ENCODE results near the gene ART1.

The ART1 gene

DNA sequence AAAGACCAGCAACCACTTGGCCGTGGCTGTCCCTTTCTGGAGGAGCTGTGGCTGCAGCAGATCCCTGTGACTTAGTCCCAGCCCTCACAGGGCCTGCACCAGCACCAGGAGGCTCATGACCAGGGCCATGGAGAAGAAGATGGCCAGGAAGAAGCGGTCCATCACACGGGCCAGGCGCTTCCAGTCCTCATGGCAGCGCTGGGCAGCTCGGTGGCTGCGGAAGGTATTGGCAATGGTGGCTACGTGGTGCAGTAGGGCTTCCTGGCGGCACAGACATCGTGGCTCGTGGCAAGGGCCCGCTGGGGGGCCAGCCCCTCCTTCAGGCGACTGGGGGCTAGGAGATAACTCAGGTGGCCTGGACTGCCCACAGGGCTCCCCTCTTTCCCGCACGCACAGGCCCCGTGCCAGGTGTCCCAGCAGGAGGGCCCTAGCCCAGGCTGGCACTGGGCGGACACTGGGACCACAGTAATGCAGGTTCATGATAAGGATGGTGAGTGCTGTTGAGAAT, 21.1 kb downstream of the ART1 start:
- DNase-seq (ENCODE audit: low spot score): no peak

DNA sequence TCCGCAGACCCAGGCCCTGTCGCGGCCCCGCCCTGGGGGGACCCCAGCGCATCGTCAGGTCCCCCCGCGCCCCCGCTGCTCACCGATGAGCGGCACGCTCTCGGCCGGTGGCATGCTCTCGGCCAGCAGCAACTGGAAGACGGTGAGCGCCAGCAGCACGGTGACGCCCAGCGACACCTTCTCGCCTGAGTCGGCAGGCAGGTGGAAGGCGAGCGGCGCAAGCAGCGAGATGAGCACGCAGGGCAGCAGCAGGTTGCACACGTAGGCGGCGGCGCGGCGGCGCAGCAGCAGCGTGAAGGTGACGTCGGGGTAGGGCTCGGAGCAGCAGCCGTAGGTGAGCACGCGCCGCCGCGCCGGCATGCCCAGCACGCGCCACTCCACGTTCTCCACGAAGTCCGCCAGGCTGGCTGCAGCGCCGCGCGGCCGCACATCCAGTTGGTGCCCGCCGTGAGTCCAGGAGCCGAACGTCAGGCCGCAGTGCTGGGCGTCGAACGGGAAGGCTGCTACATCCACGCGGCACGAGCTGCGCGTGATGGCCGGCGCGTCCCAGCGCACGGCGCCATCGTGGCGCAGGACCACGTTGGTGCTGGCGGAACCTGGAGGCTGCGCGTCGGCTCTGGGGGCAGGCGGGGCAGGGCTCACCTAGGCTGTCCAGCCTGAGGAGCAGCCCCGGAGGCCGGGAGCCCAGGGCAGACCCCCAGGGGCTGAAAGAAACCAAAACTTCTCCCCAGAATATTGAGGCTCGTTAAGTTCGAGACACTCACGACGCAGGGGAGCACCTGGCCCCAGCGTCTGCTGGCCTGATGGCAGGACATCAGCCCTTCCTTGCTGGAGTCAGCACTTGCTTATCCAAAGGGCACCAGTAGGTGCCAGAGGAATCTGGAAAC, 22.5 kb downstream of the ART1 start:
- no peak for DNase-seq (ENCODE audit: low spot score)

DNA sequence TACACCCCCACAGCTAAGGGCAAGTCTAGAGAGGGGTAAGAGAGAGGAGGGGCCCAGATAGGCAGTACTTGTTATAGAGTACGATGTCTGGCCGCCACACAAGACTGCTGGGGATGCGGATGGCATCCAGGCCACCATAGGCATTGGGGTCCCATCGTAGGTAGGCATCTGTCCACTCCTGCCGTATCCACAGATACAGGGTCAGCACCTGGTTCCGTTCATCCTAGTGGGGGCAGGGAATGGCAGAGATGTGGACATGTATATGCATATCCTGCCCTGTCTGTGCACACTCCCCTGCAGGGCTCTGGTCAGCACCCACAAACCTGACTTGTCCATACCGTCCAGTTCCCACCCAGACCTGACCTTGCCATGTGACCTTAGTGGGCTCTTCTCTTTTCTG, 24.2 kb downstream of the ART1 start:
- no peak for DNase-seq (ENCODE audit: low spot score)

DNA sequence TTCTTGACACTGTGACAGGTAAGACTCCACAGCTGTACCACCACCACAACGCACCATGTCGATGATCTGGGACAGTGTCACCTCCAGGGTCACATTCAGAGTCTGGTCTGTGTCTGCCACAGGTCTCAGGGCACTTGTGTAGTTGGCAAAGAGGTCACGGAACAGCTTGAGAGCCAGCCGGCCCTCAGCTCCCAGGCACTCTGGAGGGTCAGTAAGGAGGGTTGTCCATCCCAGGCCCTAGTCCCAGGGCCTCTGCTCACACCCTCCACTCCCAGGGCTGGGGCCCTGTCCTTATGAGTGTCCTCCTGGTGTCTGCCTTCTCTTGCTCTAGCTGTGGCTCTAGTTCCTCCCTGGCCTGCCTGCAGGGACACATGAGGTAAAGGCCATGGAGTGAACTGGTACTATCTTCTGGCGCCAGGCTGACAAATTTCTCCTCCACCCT, 24.8 kb downstream of the ART1 start:
- no peak for DNase-seq (ENCODE audit: low spot score)

DNA sequence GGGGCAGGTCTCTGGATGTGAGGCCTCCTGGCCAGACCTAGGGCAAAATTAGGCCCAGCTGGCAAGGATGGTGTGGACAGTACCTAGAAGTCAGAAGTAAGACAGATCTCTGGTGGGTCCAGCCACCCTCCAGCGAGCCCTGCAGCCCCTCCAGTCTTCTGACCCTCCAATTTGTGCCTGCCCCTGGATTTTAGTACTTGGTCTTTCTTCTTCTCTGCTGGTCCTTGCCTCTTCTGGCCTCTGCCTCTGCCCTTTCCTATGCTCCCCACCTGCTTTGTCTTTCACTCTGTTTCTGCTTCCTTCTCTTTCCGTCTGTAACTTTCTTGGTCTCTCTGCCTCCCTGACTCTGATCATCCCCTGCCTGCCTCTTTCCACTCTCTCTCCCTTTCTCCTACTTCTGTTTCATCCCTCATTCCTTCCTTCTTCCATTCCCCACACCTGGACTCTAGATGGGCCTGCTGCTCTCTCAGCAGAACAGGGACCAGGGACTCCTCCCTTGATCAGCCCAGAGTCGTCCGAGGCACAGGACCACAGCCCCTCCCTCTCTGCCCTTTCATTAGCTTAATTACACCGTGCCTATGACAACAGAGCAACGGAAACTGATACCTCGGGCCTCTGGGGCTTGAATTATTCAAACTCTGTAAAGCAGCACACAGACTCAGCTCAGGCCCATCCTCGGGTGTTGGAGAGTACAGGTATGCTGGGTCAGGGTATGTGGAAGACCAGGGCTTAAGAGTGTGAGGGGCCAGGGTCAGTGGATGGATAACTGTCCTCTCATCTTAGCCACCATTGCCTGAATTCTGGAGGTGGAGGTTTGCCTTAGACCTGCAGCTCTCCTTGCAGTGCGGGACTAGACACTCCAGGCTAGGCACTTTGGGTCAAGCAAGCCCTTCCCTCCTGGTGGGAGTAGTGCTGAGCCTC, 26.7 kb downstream of the ART1 start, which contains the start of gene CHRNA10:
Gene CHRNA10, minus strand, starts transcription at position 51 of the 921 bp plus-strand sequence. CDS start 72 bp downstream, outside the sequence.
- no peak for DNase-seq (ENCODE audit: low spot score)

DNA sequence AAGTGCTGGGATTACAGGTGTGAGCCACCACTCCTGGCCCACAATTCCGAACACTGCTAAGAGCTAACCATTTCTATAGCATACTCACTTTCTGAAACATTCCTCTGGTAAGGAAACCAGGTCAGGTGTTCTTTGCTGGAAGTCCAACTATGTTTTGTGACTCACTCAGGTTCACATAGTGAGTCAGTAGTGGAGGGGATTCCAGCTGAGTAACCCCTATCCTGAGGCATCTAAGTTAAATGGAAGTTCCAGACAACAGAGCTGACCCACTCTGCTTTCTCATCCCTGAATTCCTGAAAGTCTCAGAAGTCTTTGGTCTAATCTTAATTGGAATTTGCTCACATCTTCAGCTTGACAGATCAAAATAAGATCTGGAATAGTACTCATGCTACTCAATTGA, 29.3 kb downstream of the ART1 start:
- no peak for DNase-seq (ENCODE audit: low spot score)

DNA sequence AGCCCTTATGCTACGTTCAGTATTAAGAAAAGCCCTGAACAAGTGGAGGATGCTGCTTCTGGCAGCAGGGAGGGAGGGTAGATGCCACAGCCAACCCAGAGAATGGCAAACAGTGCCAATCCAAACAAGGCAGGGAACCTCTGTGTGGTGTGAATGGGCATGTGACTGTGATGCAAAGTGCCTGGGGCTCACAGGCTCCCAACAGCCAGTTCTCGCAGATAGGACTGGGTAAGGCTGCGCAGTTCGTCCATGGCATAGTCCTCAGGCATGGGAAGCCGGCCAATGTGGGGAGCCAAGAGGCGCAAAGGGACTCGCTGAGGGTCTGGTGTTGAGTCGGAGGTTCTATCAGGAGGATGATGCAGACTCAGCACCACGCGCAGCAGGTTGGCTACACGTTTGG, 31.0 kb downstream of the ART1 start:
- DNase-seq (ENCODE audit: low spot score): no peak

DNA sequence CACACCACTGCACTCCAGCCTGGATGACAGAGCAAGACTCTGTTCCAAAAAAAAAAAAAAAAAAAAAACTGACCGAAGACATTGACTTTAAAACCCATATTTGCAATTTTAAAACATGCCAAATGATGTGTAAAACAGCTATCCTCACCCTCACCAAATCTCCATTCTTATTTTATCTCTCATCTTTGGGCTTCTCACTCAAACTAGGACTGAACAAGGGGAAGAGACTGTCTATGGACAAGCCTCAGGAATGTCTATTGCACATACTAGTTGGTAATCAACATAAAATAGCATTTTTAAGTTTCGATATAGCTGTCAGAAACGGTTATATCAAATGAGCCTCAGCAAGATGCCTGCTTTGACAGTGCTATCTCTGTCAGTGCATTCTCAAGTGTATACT, 34.1 kb downstream of the ART1 start:
- no peak for DNase-seq (ENCODE audit: low spot score)

DNA sequence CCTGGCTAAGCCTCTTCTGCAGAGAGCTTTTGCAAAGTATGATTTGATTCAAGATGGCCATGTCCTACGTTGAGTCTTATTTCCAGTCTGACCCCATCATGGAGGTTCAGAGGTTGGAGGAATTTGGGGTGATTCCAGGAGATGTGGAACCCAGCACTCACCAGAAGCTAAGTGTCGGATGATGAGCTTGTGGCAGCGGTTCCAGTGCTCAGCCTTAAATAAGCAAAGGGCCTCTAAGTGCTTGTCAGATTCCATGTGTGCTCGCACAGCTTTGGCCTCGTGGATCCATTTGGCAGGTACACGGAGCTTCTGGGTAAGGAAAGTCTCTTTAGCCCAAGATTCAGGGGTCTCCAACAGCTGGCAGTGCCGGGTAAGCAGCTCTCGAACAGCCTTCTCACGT, 38.1 kb downstream of the ART1 start:
- no peak for DNase-seq (ENCODE audit: low spot score)

DNA sequence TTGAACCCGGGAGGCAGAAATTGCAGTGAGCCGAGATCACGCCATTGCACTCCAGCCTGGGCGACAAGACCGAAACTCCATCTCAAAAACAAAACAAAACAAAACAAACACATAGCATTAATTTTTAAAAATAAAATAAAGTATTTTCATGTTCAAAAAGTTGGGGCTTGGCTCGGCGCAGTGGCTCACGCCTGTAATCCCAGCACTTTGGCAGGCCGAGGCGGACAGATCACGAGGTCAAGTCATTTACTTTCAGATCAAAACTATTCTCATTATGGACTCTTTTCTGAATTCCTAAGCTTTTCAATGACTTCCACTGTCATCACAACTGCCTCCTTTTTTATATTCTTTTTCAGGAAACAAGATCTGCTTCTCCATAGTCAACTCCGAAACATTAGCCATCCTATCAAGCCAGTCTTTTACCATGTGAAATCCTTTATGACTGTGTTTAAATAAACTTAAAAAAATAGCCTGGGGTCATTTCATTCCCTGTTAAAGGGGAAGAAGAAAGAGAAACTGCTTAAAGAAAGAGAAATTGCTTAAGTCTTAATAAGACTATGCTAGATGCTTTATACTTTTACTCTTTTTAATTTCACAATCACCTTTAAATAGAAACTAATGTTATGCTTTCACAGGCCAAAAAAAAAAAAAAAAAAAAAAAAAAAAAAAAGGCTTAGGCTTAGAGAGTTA, 39.3 kb downstream of the ART1 start:
- DNase-seq (ENCODE audit: low spot score): no peak

DNA sequence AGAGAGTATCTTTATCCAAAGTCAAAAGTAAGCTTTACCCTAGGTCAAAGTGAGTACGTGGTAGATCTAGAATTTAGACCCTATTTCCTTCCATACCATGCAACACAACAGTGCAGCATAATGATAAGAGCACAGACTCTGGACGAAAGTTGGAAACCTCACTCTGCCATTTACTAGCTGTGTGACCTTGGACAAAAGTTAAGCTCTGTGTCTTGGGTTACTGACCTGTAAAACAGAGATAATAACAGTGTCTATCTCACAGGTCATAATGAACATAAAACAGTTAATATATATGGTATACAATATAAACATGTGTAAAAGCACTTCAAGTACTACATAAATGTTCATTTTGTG, 39.9 kb downstream of the ART1 start:
- no peak for DNase-seq (ENCODE audit: low spot score)

DNA sequence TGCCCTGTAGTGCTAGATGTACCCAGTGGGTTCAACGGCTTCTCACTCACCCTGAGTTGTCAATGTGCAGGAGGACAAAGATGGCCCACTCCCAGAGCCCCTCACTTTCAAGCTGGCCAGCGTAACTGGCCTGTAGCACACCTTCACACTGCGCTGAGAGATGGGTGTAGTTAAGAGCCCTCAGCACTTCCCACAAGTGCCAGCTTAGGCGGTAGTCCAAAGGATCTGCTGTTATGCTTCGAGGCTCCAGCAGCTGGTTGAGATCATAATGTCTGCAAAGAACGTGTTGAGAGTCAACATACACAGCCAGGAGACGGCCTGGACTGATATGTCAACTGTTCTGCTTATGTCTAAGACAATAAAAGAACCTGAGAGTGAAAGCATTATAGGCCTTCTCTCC, 41.0 kb downstream of the ART1 start:
- no peak for DNase-seq (ENCODE audit: low spot score)

DNA sequence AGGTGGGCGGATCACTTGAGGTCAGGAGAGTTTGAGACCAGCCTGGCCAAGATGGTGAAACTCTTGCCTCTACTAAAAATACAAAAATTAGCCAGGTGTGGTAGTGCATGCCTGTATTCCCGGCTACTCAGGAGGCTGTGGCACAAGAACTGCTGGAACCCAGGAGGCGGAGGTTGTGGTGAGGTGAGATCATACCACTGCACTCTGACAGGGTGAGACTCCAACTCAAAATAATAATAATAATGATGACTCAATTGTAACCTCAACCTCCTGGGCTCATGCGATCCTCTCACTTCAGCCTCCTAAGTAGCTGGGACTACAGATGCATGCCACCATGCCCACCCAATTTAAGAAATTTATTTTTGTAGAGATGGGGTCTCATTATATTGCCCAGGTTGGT, 41.8 kb downstream of the ART1 start:
- DNase-seq (ENCODE audit: low spot score): no peak

DNA sequence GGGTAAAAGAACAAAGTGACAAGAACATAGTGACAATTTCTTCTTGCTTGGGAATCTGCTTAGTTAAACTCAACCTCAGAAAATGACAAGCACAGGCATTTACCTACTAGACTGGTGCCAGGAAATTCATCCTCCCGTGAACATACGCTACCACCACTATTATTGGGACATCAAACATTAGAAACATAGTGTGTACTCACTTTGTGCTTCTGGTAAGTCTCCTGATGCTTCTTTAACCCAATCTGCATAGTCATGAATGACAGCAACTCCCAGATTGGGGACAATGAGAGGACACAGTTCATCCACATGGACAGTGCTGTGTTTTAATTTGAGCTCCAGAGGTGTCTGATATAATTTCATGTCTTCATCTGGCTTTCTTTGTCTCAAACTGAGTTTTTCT, 55.5 kb downstream of the ART1 start:
- no peak for DNase-seq (ENCODE audit: low spot score)

DNA sequence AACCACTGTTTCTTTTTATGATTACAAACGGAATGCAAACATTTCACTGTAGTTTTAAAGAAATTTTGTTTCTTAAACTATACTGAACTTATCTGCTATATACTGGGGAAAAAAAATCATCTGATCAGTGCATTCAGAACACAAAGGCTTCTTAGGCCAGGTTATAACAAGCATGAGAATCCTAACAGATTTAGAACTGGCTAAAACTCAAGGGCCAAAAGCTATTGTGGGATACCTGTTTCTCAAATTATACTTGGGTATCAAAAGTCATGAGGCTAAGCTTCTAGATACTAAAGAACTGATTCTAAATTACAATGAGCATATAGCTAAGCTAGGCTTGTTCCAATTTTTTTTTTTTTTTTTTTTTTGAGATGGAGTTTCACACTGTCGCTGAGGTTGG, 56.0 kb downstream of the ART1 start:
- no peak for DNase-seq (ENCODE audit: low spot score)

DNA sequence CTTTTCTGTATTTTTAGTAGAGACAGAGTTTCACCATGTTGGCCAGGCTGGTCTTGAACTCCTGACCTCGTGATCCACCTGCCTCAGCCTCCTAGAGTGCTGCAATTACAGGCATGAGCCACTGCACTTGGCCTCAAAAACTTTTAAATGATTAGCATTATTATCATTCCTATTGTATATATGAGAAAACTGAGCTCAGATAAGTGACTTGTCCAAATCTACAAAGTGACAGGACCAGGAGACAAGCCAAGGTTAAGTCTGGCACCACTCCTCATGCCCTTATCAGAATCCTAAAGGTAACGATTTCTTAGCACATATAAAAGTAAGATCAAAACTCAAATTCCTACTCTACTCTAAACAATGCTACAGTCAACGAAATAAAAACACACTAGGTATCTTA, 58.5 kb downstream of the ART1 start:
- no peak for DNase-seq (ENCODE audit: low spot score)

DNA sequence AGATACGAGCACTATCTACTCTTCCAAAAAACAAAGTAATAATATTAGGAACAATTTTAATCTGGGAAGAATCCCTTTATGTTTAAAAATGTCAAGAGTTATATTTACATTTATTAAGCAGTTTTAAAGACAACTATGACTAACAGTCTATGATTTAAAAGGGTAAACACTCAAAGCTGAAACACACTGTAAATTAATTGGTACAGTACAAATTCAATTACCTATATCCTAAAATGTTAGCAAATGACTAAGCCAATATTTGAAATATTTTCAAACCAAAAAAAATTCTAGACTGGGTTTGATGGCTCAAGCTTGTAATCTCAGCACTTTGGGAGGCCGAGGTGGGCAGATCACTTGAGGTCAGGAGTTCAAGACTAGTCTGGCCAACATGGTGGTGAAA, 62.2 kb downstream of the ART1 start:
- DNase-seq (ENCODE audit: low spot score): no peak

DNA sequence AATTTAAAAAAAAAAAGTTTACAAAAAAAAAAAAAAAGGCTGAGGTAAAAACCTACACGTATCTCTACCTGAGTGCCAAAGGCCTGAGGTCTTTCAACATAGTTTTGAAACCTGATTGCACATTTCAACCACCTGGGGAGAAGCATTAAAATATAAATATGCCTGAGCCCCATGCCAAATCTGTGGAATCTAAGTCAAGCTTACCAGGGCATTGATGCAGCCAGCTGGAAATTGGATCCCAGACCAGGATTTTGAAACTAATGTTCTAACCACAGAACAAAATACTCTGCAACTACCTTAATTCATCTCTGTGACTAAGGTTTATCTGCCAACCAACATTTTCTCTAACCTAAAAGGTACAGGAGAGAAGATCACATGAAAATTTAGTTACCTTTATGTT, 65.0 kb downstream of the ART1 start:
- DNase-seq (ENCODE audit: low spot score): no peak

DNA sequence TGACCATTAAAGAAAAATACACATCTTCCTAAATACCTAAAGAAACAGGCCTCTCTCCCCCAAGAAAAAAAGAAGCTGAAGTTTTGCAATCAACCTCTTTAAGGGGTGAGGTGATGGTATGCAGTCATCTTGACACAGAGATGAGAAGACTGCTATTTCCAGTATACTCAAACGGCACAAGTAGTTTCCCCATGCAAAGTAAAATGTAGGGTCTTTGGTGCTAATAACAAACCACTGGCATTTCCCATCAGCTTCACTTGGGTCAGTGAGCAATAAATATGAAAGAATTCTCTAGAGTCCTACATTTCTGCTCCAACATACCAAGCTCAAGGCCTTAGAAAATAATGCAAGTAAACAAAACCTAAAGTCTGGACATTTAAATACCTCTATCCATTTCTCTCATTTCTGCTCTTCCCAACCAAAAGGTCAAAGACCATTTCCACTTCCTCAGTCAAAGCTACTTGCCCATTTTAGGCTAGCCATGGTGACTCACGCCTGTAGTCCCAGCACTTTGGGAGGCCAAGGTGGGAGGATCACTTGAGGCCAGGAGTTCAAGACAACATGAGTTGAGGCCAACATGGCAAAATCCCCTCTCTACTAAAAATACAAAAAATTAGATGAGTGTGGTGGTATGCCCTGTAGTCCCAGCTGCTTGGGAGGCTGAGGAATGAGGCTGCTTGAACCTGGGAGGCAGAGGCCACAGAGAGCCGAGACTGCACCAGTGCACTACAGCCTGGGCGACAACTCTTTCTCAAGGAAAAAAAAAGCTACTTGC, 65.7 kb downstream of the ART1 start:
- no peak for DNase-seq (ENCODE audit: low spot score)

DNA sequence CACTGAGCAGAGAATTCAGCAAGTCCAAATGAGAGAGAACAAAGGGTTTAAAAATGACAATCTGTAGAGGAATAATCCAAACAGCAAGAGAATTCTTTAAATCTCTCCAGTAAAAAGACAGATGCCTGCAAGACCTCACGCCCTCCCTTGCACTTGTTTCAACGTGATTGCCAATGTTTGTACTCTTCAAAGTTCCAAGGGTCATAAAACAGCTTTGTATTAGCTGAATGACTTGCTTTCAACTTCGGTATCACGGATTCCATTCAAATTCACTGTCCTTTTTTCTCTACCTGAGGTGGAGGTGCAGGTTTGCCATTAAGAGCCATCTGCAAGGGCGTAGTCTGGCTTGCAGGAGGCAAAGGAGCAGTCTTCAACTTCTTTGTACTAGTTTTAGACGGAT, 67.3 kb downstream of the ART1 start:
- DNase-seq (ENCODE audit: low spot score): no peak

All from hepatic stellate cell (primary cell).